SK-N-DZ (cell line): Measurements from ENCODE around the gene GHSR.

Experiments used
- DNase-seq: peaks from one replicate; pipeline ENCODE4 v3.0.0-alpha.2; 2015; ENCODE audit warnings: low spot score

The GHSR gene

DNA sequence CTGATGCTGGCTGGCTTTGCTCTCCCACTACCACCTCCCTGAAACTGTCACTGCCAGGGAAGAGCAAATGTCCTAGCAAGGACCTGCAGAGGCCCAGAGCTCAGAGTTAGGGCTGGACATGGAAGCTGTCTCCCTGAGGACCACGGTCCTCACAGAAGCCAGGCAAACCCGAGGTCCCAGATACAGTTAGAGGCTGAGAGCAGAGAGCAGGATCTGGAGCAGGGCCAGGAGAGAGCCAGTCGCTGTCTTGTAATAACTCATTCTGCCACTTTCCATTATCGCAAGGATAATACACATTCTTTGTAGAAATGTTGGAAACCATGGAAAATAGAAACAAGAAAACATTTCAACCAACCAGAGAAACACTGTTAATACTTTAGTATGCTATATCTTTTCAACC is 10.1 kb downstream of the GHSR start:
- no peak for DNase-seq

DNA sequence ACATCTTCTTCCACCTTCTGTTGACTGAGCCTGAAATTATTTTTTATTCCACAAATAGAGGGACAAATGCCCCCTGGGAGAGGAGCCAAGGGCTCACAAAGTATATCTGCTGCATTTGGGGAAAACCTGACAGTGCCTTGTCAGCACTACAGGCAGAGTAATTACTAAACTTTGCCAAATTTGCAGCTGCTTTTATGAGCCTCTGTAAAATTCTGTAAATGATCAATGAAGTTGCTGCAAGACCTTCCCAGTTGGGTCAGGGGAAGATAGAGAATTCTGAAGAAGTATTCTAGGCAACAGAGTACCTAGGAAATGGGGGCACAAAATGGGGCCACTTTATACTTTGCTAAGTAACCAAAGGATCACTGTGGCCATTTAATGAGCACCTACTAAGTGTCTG is 10.5 kb downstream of the GHSR start:
- DNase-seq, result no peak

DNA sequence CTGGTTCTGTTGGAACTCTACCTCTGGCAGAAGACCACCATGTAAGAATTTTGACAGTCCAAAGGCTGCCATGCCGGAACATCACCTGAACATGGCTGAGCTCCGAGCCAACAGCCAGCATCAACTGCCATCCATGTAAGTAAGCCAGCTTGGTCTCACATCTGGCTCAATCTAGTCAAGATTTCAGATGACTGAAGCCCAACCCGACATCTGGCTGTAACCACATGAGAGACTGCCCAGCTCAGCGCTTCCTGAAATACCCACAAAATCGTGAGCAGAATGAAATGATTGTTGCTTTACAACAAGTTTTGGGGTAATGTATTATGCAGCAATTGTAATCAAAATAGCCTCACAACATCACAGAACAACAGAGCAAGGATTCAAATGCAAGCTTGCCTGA is 32.9 kb downstream of the GHSR start:
- DNase-seq, result no peak

DNA sequence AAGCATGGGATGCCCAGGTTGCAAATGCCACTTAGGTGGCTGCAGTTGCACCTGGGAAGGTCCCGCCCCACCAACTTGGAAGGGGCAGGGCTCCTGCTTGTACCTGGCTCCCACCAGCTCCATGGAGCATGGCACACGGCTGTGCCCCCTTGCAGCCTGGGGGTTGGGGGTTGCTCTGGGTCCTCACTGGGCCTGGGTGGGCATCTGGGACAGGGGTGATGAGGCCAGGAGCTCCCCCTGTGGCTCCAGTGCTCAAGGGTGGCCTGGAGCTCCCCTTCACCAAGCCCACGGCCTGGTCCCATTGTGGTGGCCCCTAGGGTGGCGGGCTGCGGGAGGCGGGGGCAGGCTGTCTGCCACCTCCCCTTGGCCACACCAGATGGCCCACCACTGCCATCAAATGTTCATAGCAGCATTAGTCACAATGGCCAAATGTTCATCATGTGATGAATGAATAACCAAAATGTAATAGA is 36.7 kb downstream of the GHSR start:
- no peak for DNase-seq

DNA sequence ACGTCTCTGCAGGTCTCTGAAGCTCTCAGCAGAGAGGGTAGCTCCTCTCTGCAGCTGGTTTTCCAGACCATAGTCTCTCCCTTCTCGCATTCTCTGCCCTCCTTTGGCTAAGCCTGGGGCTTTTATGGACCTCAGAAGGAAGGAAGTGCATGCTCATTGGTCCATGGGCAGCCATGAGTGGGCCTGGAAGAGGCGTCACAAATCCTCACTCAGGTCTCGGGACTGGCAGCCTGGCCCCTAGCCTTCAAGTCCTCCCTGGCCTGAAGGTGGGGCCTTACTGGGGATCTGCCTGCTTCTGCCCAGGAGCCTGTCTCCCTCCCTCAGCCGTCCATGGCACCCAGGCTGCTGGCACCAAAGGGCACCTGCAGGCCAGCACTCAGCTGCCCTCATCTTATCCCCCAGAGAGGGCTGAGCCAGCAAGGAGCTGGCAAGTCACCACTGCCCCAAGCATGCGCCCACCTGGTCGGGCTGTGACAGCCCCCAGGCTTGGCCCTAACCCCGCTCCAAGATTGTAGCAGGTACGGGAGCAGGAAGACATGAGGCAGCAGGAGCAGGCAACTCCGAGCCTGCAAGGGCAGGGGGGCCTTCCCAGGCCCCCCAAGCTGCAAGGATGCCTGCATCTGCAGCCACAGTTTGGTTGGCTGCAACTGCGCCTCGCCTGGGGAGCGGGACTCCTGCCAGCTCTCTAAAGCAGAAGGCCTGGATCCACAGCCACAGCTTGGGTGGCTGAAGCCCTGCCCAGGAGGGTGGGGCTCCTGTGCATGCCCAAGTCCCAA is 37.4 kb downstream of the GHSR start:
- DNase-seq, result no peak

DNA sequence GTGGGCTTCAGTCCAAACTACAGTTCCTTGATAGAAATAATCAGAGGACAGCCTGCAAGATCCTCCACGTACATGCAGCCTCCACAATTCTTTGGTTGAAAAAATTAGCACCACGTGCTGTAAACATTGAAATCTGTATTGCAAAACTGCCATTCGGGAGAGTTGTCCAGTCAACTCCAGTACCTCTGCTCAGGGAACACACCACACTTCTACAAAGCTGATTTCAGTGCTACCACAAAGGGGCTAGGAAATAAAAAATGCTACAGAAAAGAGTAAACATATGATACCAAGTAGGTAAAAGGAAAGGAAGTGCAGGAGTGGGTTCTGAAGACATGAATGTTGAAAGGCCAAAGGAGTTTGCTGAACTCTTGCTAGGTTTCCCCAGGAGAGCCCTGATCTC is 40.4 kb downstream of the GHSR start:
- no peak for DNase-seq

DNA sequence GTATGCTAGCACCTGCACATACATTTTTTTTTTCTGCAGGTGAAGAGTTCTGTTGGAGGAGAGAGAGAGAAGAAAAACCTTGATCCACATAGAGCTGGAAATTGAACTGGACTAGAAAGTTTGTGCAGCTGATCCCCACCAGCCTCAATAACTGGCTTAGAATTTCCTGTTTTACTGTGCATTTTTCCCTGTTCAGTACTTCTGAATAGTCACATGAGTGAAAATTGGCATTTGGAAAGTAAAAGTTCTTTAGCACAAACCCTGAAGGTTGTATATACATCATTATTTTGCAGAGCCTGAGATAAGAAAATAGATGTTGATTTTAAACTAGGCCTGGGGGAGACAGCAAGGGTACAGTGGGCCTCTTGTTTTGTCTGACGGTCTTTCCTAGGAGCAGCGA is 42.3 kb downstream of the GHSR start:
- DNase-seq, result no peak

DNA sequence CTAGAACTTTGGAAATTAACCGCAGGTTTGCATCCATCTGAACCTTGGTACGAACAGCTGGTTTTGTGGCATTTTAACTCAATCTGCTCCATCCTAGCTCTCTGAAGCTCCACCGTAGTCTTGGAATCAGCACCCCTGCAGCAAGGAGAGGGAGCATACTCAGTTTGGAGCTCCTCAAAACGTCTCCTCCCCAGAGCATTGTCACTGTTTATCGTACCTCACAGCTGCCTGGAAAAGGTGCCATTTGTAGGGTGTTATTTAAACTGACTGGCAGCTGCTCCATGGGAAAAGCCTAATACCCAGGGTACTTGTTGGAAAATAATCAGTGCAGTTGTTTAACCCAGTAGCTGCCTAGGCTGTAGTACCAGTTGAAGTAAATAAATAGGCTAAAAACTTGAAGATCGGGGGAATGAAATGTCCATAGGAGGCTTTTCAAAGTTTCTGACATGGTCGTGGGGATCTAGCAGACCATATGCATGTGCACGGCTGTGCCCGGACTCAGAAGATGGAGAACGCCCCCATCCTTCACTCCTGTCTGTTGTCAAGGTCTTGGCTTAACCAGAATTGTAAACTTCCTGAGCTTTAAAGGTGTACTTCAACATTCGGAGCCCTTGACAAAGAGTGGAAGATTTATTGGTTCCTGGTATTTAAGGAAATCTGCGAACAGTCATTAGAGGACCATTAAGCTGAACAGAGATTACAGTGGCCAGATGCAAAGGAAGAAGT is 43.9 kb downstream of the GHSR start:
- DNase-seq, result no peak

DNA sequence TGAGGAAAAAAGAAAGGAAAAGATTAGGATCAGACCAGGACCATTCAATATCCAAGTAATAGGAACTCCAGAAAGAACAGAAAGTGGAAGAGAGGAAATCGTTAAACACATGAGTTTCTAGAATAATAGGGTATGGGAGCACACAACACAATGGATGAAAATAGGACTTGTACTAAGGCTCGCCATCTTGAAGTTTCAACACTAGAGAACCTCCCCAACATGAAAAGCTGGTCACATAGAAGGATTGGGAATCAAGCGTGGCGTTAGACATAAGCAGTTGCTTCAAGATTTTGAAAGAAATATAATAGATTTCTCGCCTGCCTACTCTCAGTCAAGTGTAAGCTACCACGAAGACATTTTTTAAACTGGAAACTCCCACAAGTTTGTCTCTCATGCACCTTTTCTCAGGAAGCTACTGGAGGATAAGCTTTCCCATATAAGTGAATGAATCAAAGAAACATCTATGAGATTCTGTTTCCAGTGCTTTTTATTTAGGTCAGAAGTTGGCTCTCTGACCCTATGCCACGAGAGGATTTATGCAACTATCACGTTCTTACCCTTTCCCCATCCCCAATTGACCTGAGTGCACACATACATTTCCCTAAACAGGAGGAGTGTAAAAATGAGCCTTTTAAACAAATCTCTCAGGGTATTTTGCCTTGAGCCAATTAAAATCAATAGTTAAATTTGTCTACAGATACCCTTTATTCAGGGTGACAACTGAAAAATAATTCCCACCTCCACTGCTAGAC is 45.2 kb downstream of the GHSR start:
- no peak for DNase-seq

DNA sequence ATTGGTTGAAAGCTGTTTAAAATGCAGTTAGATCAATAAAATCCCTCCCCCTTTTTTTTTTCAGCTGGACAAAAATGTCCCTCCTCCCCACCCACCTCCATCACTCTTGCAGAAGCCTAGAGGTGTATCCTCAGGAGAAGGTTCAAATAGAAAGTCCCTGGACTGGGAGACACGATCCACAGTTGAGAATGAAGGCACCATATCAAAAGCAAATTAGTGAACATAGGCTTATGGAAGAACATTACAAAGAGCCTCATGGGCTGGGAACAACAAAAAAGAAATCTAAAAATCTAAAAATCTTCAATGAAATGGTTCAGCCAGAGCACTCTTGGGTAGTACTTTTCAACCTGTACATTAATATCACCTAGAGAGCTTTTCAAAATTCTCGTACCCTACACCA is 46.2 kb downstream of the GHSR start:
- DNase-seq, result no peak

DNA sequence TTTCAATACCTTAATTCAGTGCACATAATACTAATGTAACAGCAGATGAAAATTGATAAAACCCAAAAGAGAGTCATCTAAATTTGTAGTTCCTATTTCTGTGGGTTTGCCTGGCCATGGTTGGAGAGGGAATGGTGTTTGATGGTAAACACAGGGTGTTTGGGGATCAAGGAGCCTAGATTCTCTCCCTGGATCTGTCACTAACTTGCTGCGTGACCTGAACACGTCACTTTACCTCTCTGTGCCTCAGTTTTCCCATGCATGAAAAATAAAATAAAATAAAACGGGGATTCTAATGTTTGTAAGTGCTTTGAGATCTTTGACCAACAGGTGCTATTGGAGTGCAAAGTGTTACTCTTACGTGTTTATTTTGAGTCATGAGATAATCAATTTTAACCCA is 49.8 kb downstream of the GHSR start:
- no peak for DNase-seq

DNA sequence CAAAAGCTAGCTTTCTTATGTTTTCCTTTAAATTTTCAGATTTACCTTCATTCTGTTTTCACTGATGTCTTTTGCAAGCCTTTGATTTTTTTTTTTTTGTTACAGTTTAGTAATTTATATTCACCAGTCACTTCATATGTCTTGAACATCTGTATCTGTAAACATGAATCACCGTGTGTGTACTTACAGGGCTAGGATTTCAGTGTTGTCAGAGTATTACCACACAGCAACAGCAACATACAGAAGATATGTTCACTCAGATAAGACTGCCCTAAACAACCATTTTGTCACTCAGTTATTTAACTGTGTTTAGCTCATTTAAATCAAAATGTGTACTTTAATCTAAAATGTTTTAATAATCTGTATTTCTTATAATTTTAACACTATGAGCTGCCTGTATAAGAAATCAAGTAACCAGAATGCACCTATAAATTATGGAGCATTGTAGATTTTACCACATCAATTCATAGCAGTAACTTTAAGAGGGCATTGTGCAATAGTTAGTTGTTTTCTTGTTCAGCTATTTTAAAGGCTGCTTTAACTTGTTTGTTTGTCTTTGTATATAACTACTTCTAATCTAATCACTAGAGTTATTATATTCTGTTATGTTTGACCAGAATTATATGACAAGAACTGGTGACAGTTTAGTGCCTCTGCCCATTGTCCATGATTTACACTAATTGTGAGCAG is 50.4 kb downstream of the GHSR start:
- DNase-seq, result no peak

DNA sequence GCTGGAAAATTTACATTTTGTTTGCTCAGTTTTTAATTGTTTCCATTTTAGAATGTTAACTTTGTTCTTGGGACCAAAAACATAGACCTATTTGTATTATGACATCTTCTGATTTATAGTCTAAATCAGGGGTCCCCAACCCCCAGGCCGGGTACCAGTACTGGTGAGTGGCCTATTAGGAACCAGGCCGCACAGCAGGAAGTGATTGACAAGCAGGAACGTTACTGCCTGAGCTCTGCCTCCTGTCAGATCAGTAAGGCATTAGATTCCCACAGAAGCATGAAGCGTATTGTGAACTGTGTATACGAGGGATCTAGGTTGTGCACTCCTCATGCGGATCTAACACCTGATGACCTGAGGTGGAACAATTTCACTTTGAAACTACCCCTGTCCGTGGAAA is 51.9 kb downstream of the GHSR start:
- DNase-seq, result no peak

DNA sequence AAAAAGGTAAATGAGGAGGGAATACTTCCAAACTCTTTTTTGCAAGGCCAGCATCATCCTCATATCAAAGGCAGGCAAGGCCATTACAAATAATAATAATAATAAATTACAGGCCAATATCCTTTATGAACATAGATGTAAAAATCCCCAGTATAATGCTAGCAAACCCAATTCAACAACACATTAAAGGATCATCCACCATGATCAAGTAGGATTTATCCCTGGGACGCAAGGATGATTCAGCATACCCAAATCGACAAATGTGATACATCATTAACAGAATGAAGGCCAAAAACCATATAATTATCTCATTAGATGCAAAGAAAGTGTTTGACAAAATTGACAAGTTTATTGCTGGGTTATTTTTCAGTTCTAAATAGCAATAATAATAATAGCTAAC is 53.6 kb downstream of the GHSR start:
- no peak for DNase-seq
